AG04450 (cell line): ENCODE measurements around the gene PAX9. TPM values are rescaled to one million over a fixed set of nuclear protein-coding genes. Genes with fewer than 3 reads are reported as not detected.
A peak's percentile ranks its signal among the peaks of the same experiment; 100 is the strongest.

Source experiments
- CTCF ChIA-PET: fragments of 300-600, 350-600 bp; formaldehyde crosslinking; extraction: SDS; loops from one replicate; lab custom pipeline; 2022; ENCODE audit warnings: antibody characterized with exemption, inconsistent platforms; lab: Charles Lee
- POLR2A ChIA-PET: fragments of 350-600 bp; formaldehyde crosslinking; extraction: SDS; loops from one replicate; lab custom pipeline; 2021; ENCODE audit warnings: antibody characterized with exemption, inconsistent platforms; lab: Yijun Ruan, JAX
- DNase-seq: peaks from one replicate; pipeline ENCODE4 v3.0.0-alpha.2; 2011; ENCODE audit warnings: low read depth, low spot score
- H3K27ac ChIP-seq: one replicate; pipeline ENCODE4 v1.5.1; 2012; ENCODE audit warnings: low read depth, low read length, control low read depth
- H3K27me3 ChIP-seq: one replicate; pipeline ENCODE4 v1.6.0; 2012; ENCODE audit warnings: low read length; ENCODE audit not compliant: control insufficient read depth, insufficient read depth
- H3K4me3 ChIP-seq: 2 replicates; pipeline ENCODE4 v1.5.1; 2011; ENCODE audit warnings: mild to moderate bottlenecking, low read depth, low read length, control low read depth
- H3K9me3 ChIP-seq: 2 replicates; pipeline ENCODE4 v1.5.1; 2012; ENCODE audit warnings: low read length; ENCODE audit not compliant: control insufficient read depth, insufficient read depth
- polyA plus RNA-seq: library from polyadenylated mRNA; depleted of rRNA; stranded (reverse); fragments of >200 nt; gene quantifications from 2 replicates; pipeline ENCODE4 v1.2.3, GENCODE V29; 2011
- TF ChIP-seq, protein P1 (sequence below): IDR thresholded peaks from 2 replicates; pipeline ENCODE4 v1.5.1; 2011; ENCODE audit warnings: low read depth, low read length, control low read depth, inconsistent platforms

The PAX9 gene
- polyA plus RNA-seq, 1 experiment, result not detected

DNA sequence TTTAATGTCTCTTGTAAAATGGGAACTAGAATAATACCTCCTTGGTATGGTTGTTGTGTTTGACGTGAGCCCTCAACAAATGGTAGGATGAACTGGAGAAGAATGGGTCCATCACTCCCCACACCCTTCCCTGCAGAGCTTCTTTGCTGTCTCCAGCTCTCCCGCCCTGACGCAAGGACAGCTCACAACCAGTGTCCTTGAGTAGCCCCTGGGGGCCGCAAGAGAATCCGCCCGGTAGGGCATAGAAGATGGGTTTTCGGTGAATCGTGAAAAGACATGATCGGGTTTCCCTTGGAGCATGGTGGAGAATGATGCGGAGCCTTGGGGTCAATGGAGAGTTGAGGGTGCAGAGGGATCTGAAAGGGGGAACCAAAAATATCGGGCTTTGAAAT, 6.1 kb upstream of the PAX9 start:
- Histone ChIP-seq H3K9me3 (peaks cover 26% of the 10 kb centered on the region), H3K4me3 (no peak overlapping the region), H3K27ac (no peak overlapping the region), H3K27me3 (peaks cover 80% of the 10 kb centered on the region)
- no peak for DNase-seq
- ChIA-PET CTCF (interaction anchor here (0.7 to 3.3 kb wide), 5 partner anchors 8 to 543 kb away, joined by 3 to 11 read pairs (median 4); no protein-coding TSS in a partner anchor), POLR2A (no interaction called here)
- TF ChIP-seq, protein P1, sequence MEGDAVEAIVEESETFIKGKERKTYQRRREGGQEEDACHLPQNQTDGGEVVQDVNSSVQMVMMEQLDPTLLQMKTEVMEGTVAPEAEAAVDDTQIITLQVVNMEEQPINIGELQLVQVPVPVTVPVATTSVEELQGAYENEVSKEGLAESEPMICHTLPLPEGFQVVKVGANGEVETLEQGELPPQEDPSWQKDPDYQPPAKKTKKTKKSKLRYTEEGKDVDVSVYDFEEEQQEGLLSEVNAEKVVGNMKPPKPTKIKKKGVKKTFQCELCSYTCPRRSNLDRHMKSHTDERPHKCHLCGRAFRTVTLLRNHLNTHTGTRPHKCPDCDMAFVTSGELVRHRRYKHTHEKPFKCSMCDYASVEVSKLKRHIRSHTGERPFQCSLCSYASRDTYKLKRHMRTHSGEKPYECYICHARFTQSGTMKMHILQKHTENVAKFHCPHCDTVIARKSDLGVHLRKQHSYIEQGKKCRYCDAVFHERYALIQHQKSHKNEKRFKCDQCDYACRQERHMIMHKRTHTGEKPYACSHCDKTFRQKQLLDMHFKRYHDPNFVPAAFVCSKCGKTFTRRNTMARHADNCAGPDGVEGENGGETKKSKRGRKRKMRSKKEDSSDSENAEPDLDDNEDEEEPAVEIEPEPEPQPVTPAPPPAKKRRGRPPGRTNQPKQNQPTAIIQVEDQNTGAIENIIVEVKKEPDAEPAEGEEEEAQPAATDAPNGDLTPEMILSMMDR, result no peak

DNA sequence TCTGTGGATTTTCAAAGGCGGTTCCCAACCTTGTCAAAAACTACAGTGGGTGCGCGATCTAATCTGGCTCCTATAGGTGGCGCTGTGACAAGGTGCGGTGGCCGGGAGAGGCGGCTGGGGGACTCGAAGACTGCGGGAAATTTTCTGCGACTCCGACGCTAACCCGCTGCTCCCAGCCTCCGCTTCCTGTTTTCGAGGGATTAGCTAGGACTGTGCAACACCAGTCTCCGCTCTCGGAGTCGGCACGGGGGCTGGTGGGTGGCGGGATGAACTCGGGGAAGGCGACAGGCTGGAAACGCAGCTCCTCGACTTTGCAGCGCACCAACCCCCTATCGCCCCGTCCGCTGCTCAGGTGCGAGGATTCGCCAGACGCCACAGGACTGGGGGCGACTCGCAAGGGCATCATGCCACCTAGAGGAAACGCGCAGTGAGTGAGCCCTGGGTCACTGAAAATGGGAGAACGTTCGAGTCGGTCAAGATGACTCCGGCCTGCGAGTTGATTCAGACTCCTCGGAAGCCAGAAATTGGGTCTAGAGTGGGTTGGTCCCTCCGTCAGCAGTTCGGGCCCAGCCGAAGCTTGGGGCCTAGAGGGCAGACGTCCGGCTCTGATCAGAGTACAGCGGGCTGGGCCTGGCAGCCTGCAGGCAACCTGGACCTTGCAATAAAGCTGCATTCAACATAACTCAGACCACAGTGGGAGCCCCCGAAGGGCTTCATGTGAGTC, 5.5 kb upstream of the PAX9 start:
- TF ChIP-seq, protein P1, result peak; percentile 21
- ChIA-PET POLR2A (no interaction called here), CTCF (interaction anchor here (1.6 to 3.3 kb wide), 3 partner anchors 8 to 494 kb away, joined by 4 to 11 read pairs (median 8); no protein-coding TSS in a partner anchor)
- no peak for DNase-seq
- no peak overlapping the region for H3K4me3 ChIP-seq
- peaks cover 85% of the 10 kb centered on the region for H3K27me3 ChIP-seq
- H3K9me3 ChIP-seq, result peaks cover 30% of the 10 kb centered on the region
- no peak overlapping the region for H3K27ac ChIP-seq

DNA sequence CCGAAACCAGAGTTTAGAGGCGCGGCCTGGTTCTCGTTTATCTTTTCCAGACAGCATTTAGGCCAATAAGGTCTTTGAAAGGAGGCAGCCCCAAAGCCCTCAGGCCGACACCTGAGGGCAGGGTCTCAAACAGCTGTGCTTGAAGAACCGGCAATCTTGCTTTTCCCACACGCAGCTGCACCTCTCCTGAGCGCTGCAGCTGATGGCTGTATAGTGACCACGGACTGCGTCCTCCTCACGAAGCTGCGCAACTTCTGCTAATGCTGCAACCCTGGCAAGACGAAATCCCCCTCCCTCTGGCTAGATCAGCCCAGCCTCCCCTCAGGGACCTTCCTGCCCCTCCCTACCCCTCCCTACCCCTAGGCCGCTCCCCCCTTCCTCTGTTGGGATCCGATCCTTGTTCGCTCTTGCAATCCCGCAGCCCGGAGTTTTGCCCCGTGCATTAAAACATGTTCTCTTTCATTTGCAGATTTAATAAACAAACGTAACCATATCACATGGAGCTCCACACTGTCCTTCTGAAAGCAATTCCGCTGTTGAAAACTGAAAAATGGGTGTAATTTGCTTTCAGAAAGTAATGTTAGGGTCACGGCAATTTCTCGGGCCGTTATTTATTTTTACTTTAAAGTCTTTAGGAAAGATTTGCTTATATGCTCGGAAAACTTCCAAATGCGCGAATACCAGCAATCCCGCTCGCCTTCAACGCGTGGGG, 4.8 kb upstream of the PAX9 start:
- Histone ChIP-seq H3K27me3 (peaks cover 92% of the 10 kb centered on the region), H3K9me3 (peaks cover 36% of the 10 kb centered on the region), H3K4me3 (no peak overlapping the region), H3K27ac (no peak overlapping the region)
- POLR2A ChIA-PET, result no interaction called here
- DNase-seq, result no peak
- CTCF ChIA-PET, result interaction anchor here (0.6 to 3.3 kb wide), 5 partner anchors 9 to 496 kb away, joined by 3 to 11 read pairs (median 4); no protein-coding TSS in a partner anchor
- TF ChIP-seq, protein P1, result no peak

DNA sequence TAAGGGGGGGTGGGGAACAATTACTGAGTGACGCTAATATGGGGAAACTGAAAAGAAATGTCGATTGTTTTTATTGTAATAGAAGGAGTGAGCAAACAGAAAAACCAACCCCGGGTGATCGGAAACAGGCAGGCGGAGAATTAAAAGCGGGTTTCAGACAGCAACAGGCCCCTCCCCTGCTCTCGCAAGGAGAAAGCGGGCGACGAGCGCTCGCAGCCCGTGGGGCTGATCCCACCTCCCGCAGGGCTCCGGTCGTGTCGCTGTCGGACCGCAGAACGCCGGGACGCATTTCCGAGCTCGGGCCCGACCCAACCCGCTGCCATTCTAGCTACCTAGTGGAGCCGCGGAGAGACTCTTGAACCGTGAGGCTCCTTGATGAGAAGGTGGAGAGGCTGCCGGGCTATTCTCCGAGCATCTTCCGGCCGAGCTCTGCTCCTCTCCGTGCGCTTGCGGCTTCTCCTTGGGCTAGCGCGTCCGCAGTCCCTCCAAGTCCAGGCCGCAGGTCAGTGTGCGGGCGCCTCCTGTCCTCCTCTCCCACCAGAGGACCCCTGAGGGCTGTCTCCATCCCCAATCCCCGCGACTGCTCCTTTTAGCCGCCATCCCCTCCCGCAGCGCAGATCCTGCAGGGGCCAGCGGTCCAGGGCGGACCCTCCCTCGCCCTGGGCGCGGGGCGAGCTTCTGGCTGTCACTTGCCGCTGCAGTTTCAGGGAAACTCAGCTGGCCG, 4.1 kb upstream of the PAX9 start:
- CTCF ChIA-PET, result interaction anchor here (0.6 to 3.3 kb wide), 4 partner anchors 10 to 496 kb away, joined by 3 to 11 read pairs (median 6); no protein-coding TSS in a partner anchor
- POLR2A ChIA-PET, result no interaction called here
- no peak for DNase-seq

More for the DNA sequence above, 4.1 kb upstream of the PAX9 start:
- TF ChIP-seq, protein P1, result no peak
- peaks cover 97% of the 10 kb centered on the region for H3K27me3 ChIP-seq
- peak overlapping the region; percentile 35 for H3K4me3 ChIP-seq
- H3K9me3 ChIP-seq, result peaks cover 39% of the 10 kb centered on the region
- H3K27ac ChIP-seq, result no peak overlapping the region
